EL (cell line): ENCODE measurements around the gene CNNM1.
A peak's percentile ranks its signal among the peaks of the same experiment; 100 is the strongest.

Experiments
- DNase-seq: peaks from one replicate; pipeline ENCODE4 v3.0.0-alpha.2; 2016

CNNM1 gene

GRCh38 chr10:99339077-99339476 is 9.9 kb downstream of the CNNM1 start:
- DNase-seq = peak; percentile 64

- DNase-seq = no peak
These were observed 10.4 kb downstream of the CNNM1 start for GRCh38 chr10:99339563-99340047.

- DNase-seq = no peak
These were observed 11.5 kb downstream of the CNNM1 start for GRCh38 chr10:99340650-99341049.

GRCh38 chr10:99341248-99341647 is 12.1 kb downstream of the CNNM1 start:
- no peak for DNase-seq

DNA sequence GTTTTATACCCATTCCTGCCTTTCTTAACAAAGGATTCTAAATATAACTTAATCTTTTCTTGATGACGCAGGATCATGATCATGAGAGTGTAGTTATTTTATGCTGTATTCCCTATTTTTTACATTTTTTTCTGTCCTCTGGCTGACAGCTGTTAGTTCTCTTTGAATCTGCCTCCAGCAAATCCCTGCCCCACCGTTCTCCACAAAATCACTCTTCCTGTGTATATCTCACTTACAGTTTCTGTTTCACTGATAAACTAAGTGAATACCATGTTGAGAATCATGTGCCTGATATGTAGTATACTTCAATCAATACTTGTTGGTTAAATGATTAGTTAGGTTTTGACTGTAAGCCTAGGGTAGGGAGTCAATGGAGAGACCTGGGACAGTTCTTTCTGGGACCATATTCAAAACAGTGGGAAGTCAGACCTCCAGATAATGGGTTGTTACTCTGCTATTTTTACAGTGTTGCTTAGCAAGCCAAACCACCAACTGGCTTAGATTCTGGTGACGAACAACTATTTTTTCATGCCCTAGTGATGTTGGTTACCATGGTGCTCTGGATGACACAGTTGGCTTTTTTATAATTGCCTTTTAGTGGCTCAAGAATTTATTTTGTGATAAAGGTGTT is 12.8 kb downstream of the CNNM1 start:
- DNase-seq = no peak

DNA sequence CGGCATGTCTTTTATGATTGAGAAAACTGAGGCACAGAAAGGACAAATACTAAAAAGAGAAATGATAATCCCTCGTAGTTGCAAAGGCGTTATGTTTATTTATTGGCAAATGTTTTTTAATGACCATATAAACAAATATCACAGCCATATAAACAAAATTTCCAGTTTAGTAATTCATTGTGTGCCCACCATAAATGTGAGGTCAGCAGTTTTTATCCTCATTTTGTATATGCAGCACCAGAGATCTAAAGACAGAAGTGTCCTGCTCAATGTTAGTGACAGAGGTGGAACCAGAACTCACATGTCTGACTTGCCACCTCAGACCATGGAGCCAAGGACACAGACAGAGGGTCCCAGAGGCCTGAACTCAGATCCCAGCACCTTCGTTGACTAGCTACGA is 14.1 kb downstream of the CNNM1 start:
- no peak for DNase-seq

DNA sequence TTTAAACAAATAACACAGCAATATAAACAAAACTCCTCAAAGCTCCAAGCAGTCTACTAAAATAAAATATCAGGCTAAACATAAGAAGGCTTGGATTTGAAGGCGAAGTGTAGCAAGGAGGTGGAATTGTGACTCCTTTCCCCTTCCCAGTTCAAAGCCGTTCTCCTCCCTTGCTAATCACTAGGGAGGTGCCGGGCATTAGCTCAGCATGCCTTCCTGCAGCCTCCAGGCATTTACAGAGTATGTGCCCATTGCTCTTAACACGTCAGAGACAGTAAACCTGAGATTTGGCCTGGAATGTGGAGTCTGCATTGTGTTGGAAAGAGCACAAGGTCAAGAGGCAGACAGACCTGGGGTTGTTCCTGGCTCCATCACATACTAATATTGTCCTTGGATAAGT is 15.6 kb downstream of the CNNM1 start:
- no peak for DNase-seq

DNA sequence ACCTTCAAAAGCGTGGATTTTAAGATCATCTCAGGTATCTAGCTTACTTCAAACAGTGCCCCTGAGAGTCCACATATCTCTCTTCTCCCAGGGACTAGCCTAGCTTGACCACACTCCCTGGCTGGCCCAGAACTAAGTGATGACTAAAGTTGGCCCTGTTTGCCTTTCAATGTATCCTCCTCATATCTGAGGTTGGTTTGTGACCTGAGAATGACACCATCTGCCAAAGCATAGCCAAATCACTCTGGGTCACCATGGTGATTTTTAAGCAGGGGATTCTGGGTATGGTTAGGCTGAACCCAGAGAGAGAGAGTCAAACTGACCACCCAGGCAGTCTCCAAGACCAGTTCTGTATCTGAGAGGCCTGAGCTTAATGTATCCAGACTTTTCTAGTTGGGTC is 16.2 kb downstream of the CNNM1 start:
- peak; percentile 89 for DNase-seq

DNA sequence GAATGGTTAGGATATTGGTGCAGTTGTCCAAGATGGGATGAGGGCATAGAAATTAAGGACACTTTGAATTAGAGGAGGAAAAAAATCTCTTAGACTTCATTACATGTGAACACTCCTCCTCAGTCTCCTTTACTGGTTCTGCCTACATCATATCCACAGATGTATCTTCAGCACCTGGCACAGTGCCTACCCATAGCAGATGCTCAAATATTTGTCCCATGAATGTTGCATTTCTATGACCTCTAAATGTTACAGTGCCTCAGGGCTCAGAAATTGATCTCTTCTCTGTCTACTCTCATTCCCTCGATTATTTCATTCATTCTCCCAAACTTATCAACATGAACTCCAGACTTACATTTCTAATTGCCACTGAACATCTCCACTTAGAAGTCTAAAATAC is 17.1 kb downstream of the CNNM1 start:
- peak; percentile 93 for DNase-seq

DNA sequence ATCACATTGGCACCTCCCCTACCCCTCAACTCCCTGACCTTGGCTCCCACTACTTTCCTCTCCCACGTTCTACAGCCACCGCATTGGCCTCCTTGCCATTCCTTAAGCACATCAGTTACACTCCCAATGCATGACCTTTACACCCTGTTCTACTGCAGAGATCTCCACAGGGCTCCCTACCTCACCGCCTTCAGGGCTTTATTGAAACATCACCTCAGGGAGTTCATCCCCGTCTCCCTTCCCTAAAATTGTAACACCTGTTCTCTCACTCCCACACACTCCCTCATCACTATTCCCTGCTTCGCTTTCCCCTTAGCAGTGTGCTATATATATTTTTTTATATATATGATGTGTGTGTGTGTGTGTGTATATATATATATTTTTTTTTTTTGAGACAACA is 18.5 kb downstream of the CNNM1 start:
- no peak for DNase-seq

- no peak for DNase-seq
These were observed 24.0 kb downstream of the CNNM1 start for GRCh38 chr10:99353182-99353581.

DNA sequence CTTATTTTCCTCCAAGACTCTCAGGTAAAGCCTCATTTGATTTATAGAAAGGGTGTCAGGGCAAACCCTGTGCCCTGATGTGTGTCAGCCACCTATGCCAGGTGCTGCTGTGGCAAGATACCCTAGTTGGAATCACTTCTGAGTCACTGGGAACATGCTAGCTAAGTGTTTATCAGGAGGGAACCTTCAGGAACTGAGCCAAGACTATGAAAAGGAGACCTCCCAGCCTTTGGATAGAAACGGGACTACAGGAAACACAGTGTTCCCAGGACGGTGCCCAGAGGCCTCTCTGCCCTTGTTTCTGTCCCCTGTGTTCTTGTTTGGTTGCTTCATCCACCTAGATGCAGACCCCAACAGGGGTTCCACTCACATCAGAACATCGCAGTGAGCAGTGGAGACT is 28.5 kb downstream of the CNNM1 start:
- DNase-seq = no peak

DNA sequence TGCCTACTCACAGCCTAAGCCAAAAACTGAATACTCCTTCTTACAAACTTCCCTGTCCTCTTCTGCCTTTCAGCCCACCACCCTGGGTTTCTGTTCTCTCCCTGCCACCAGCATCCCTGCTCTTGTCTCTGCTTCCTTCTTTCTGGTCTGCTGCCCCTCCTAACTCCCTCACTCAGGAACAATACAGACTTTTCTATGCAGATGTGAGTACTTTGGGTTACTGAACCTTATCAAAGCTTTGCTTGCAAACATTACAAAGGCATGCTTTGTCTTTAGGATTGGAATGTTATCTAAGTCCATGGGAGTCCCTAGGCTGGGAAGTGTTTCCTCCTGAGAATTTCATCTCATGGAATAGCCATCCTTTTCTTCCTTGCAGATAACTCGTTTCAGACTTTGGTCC is 28.9 kb downstream of the CNNM1 start:
- no peak for DNase-seq

DNA sequence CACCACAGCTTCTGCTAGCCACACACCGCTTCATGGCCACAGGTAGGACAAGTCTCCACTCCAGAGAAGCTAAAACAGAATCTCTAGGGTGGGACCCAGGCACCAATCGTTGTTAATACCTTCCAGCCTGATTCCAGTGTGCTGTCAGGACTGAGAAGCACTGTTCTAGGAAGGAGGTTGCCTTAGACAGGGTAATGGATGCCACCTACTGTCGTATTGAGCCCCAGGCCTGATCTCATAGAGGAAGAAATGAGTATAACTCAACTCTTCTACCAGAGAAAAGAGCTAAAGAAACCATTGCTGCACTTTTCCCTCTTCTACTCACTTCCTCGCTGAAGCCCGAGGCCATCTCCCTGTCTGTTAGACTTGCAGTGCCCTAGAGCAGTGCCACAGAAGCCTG is 31.8 kb downstream of the CNNM1 start:
- no peak for DNase-seq

DNA sequence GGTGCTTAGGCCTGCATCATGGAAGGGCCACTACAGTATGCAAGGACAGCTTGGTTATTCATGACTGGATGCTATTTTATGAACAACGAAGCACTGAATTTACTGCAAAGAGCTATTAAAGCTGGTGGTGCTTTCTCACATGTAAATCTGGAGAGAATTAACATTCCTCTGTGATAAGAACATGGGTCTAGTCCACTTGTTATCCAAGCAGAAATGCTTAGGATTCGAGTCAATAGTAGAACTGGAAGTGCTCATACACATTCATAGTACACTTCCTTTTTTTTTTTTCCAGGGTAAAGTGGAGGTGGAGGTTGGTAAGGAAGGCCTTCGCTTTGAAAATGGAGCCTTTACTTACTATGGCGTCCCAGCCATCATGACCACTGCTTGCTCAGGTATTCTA is 35.0 kb downstream of the CNNM1 start:
- peak; percentile 55 for DNase-seq

- no peak for DNase-seq
These were observed 36.2 kb downstream of the CNNM1 start for GRCh38 chr10:99365311-99365710.

DNA sequence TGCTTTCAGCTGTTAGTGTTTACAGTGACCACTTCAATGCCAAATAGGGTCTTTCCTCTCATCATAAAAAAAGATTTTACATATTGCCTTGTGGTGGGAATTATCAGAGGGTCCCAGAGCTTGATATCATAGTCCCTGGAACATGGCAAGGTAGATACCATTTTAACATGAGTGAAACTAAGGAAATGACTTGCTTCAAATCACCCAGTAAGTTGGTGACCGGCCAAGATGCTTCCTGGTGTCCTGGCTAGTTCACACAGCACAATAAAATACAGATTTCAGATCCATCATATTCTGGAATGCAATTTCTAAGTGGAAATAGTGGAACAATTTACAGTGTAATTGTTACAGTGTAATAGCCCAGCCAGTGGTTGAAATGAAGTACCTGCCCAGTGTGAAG is 36.6 kb downstream of the CNNM1 start:
- no peak for DNase-seq

DNA sequence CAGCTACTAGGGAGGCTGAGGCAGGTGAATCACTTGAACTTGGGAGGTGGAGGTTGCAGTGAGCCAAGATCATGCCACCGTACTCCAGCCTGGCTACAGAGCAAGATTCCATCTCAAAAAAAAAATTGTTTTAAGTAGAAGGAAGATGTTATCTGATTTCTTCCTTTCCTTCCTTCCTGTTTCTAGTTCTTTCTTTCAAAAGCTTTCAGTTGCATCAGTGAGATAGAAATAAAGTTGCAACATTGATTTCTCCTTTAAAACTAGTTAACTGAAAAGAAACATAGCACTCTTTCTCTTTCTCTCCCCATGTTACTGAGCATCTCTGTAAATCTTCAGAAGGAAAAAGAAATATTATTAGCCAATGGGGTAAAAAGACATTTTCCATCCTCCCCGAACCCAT is 37.5 kb downstream of the CNNM1 start:
- DNase-seq = no peak

DNA sequence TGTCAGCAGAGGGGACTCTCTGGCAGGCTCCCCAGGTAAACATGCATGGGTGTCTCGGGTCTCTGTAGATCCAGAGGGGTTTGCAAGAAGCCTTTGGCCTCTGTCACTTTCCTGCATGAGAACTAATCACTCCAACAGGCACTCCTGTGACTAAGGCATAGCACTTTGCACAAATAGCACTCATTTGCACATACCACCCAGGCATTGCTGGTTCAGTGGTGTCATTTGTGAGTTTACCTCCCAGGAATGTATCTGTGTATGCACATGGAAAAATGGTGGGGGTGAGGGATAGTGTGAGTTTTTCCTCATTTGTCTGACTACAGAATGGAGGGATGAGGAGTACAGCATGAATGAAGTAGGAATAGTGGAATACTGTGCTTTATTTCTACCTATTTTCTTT is 39.5 kb downstream of the CNNM1 start:
- peak; percentile 70 for DNase-seq

- DNase-seq = peak; percentile 67
These were observed 40.0 kb downstream of the CNNM1 start for GRCh38 chr10:99369126-99369525.

- peak; percentile 85 for DNase-seq
These were observed 40.4 kb downstream of the CNNM1 start for GRCh38 chr10:99369551-99369950.

DNA sequence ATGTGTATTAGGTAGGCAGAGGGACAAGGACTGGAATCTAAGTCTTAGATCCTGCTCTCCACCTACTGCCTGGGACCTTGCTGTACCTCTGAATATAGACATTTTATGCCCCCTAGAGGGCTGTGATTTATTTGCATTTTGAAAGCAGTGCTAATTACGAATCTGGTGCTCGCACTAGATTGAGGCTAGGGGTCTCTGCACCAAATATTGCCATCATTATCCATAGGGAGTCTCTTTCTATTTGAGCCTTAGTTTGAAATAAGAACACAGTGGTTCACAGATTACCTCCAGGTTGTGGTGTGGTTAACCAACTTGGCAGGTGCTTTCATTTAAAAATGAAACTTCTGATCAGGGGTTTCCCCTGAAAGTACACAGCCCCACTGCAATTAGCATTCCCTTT is 41.8 kb downstream of the CNNM1 start:
- DNase-seq = peak; percentile 60

- peak; percentile 76 for DNase-seq
These were observed 43.6 kb downstream of the CNNM1 start for GRCh38 chr10:99372546-99373271.

DNA sequence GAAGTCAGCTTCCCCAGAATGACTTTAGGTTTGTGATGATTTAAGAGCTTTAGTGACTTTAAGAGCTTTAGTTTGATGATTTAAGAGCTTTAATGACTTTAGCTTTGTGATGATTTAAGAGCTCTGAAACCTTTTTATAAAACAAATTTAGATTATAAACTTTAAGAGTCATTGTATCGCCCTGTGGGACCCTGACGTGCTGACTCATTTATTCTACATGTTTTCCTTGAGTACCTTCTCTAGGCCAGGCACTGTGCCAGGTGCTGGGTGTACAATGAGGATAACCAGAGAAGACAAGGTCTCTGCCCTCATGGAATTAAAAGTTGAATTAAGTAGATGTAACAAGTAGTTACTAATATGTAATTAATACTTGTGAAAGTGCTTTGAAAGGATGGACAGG is 45.4 kb downstream of the CNNM1 start:
- peak; percentile 72 for DNase-seq

DNA sequence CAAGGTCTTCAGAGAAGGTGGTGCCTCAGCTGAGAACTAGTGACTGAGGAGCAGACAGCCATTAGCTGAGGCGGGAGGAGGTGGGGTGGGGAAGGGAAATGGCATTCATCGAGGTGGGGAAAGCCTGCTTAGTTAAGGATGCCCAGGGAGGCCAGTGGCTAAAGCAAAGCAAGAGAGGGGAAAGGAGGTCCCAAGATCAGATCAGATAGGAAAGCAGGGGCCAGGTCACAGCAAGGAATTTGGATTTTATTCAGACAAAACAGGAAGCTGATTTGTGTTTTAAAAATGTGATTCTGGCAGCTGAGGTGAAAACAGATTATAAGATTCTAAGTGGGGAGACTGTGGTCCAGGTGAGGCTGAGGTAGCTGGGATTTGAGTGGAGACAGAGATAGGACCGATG is 45.8 kb downstream of the CNNM1 start:
- no peak for DNase-seq
